ENCODE results near the gene ZNF467. TPM values are rescaled to one million over a fixed set of nuclear protein-coding genes. Genes with fewer than 3 reads are reported as not detected.

ZNF467 gene
- total RNA-seq, 1 donor from 2014 or later, result 0.20 TPM

GRCh38 chr7:149765399-149766121 lies 7.8 kb downstream of the ZNF467 start:
- CTCF ChIA-PET, result no interaction called here
- H3K36me3 Mint-ChIP-seq (ENCODE audit: low read depth), result no peaks in the 10 kb centered on the region
- no peak for ATAC-seq (ENCODE audit: low read depth)

GRCh38 chr7:149764481-149765398 lies 8.6 kb downstream of the ZNF467 start:
- no peak for ATAC-seq (ENCODE audit: low read depth)
- POLR2A ChIA-PET, result no interaction called here
- no peak for DNase-seq
- Mint-ChIP-seq H3K4me3 (no peak overlapping the region), H3K36me3 (ENCODE audit: low read depth) (no peaks in the 10 kb centered on the region), H3K9me3 (no peaks in the 10 kb centered on the region), H3K4me1 (no peaks in the 10 kb centered on the region), H3K27me3 (peaks cover 9% of the 10 kb centered on the region), H3K27ac (no peak overlapping the region)
- intact Hi-C loops (cut with micrococcal nuclease), result no loop called here
- CTCF ChIA-PET, result interaction anchor here (2.9 kb wide), 1 partner anchor 23 kb away, joined by 8 read pairs; no protein-coding TSS in a partner anchor
- TF ChIP-seq, protein P1, sequence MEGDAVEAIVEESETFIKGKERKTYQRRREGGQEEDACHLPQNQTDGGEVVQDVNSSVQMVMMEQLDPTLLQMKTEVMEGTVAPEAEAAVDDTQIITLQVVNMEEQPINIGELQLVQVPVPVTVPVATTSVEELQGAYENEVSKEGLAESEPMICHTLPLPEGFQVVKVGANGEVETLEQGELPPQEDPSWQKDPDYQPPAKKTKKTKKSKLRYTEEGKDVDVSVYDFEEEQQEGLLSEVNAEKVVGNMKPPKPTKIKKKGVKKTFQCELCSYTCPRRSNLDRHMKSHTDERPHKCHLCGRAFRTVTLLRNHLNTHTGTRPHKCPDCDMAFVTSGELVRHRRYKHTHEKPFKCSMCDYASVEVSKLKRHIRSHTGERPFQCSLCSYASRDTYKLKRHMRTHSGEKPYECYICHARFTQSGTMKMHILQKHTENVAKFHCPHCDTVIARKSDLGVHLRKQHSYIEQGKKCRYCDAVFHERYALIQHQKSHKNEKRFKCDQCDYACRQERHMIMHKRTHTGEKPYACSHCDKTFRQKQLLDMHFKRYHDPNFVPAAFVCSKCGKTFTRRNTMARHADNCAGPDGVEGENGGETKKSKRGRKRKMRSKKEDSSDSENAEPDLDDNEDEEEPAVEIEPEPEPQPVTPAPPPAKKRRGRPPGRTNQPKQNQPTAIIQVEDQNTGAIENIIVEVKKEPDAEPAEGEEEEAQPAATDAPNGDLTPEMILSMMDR (IDR thresholded peaks at IDR 0.05), result no peak

More at GRCh38 chr7:149765399-149766121, 7.8 kb downstream of the ZNF467 start:
- DNase-seq, result no peak
- Mint-ChIP-seq H3K4me1 (no peaks in the 10 kb centered on the region), H3K27ac (no peak overlapping the region), H3K9me3 (no peaks in the 10 kb centered on the region), H3K27me3 (peaks cover 9% of the 10 kb centered on the region), H3K4me3 (no peak overlapping the region)
- intact Hi-C loops (cut with micrococcal nuclease), result no loop called here
- POLR2A ChIA-PET, result no interaction called here
- TF ChIP-seq, protein P1 (IDR thresholded peaks at IDR 0.05), result no peak

DNA sequence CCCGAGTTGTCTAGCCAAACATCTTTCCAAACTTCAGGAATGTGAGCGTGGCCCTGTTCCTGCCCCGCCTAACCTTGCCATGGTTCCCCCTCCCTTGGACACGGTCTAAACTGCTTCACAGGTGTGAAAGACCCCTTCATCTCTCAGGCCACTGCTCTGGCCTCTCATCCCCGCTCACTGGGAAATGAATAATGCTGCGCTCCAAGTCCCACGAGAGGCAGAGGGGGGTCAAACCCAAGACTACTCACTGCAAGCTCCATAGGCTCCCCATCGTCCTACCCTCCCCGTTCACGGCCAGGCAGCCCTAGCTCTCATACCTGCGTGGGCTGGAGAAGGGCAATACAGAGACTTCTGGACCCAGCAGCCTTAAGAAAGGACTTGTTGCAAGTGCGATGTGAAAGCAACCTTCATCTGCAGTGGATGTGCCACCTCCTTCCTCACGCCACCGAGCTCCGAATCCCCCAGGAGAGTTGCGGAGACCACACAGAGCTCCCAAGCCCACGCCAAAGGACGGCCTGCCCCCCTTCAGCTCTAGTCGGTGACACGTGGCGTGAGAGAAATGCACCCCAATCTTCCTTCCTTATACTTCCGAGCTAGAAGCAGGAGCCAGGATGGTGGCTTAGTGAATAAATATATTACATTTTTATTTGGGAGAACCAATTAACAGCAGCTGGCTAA lies 9.7 kb downstream of the ZNF467 start:
- Mint-ChIP-seq H3K36me3 (ENCODE audit: low read depth) (no peaks in the 10 kb centered on the region), H3K27me3 (peaks cover 9% of the 10 kb centered on the region), H3K4me3 (no peak overlapping the region), H3K4me1 (no peaks in the 10 kb centered on the region), H3K27ac (no peak overlapping the region), H3K9me3 (no peaks in the 10 kb centered on the region)
- TF ChIP-seq, protein P1 (IDR thresholded peaks at IDR 0.05), result no peak
- CTCF ChIA-PET, result interaction anchor here (2.9 kb wide), 1 partner anchor 22 kb away, joined by 8 read pairs; no protein-coding TSS in a partner anchor
- intact Hi-C loops (cut with micrococcal nuclease), result no loop called here
- no peak for ATAC-seq (ENCODE audit: low read depth)
- DNase-seq, result no peak
- POLR2A ChIA-PET, result no interaction called here

DNA sequence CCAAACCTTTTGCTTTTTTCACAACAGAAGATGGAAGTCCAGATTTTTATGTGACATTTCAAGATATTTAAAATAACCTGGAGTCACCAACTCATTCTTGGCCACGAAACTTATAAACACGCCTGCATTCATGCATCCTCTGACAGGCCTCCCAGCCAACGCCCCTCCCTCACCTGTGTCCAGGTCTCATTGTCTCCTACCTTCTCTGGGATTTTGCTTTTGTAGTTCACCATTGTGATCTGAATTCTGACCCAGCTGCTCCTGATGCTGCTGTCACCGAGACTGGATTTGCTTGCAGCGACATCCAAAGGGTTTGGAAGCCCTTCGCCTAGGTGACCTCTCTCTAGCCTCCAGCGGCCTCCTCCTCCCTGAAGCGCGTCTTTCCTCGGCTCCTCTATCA lies 10.8 kb downstream of the ZNF467 start:
- intact Hi-C loops (cut with micrococcal nuclease), result no loop called here
- ATAC-seq (ENCODE audit: low read depth), result no peak

More for the DNA sequence above, 10.8 kb downstream of the ZNF467 start:
- Mint-ChIP-seq H3K4me1 (no peaks in the 10 kb centered on the region), H3K9me3 (no peaks in the 10 kb centered on the region), H3K4me3 (no peak overlapping the region), H3K36me3 (ENCODE audit: low read depth) (no peaks in the 10 kb centered on the region), H3K27me3 (peaks cover 4% of the 10 kb centered on the region), H3K27ac (no peak overlapping the region)
- CTCF ChIA-PET, result interaction anchor here (2.9 kb wide), 1 partner anchor 21 kb away, joined by 8 read pairs; no protein-coding TSS in a partner anchor
- TF ChIP-seq, protein P1 (IDR thresholded peaks at IDR 0.05), result no peak
- POLR2A ChIA-PET, result no interaction called here
- DNase-seq, result no peak
